HEK293 (cell line): ENCODE data around the gene B3GNT8.
A peak's percentile ranks its signal among the peaks of the same experiment; 100 is the strongest.

ENCODE experiments used
- CTCF ChIA-PET: fragments of 350-600 bp; formaldehyde crosslinking; extraction: SDS; loops from one replicate; lab custom pipeline; 2021; ENCODE audit warnings: antibody characterized with exemption; lab: Yijun Ruan, JAX
- POLR2A ChIA-PET: fragments of 300-600 bp; formaldehyde crosslinking; extraction: SDS; loops from one replicate; lab custom pipeline; 2020; ENCODE audit warnings: antibody characterized with exemption, inconsistent platforms; lab: Yijun Ruan, JAX
- H3K27ac ChIP-seq: fragments of 200-500 bp; sonication (Bioruptor generic); 2 replicates; pipeline ENCODE4 v1.5.1; 2014; ENCODE audit warnings: low read depth, low read length, control low read depth, inconsistent platforms; ENCODE audit errors: extremely low read depth
- H3K36me3 ChIP-seq, 2 experiments: fragments of 200-500 bp in 1 of 2; sonication (Bioruptor generic) in 1 of 2; 1 replicate in 1 of 2; 2 replicates in 1 of 2; pipeline ENCODE4 v1.5.1; 2014 to 2017; ENCODE audit warnings: inconsistent platforms in 2 of 2, low read length in 2 of 2; ENCODE audit not compliant: control insufficient read depth in 2 of 2, insufficient read depth in 1 of 2
- H3K4me1 ChIP-seq: fragments of 200-500 bp; sonication (Bioruptor generic); 2 replicates; pipeline ENCODE4 v1.5.1; 2014; ENCODE audit warnings: mild to moderate bottlenecking, low read length, inconsistent platforms; ENCODE audit not compliant: control insufficient read depth, insufficient read depth
- H3K4me3 ChIP-seq: 2 replicates; pipeline ENCODE4 v1.5.1; 2011; ENCODE audit warnings: low read depth, mild to moderate bottlenecking, control low read depth, low read length, moderate library complexity
- H3K9me3 ChIP-seq: fragments of 200-500 bp; sonication (Bioruptor generic); 2 replicates; pipeline ENCODE4 v1.5.1; 2014; ENCODE audit warnings: low read depth, low read length, inconsistent platforms; ENCODE audit not compliant: control insufficient read depth, insufficient read depth
- EGR2 ChIP-seq: fragments of 450-650 bp; formaldehyde crosslinking; IDR thresholded peaks from 2 replicates; pipeline ENCODE4 v1.5.1; 2016; ENCODE audit warnings: low read depth, missing biosample characterization, missing genetic modification characterization
- KLF8 ChIP-seq: fragments of 450-650 bp; formaldehyde crosslinking; IDR thresholded peaks from 2 replicates; pipeline ENCODE4 v1.5.1; 2016; ENCODE audit warnings: missing biosample characterization, missing genetic modification characterization
- PRDM2 ChIP-seq: fragments of 450-650 bp; formaldehyde crosslinking; IDR thresholded peaks from 2 replicates; pipeline ENCODE4 v1.5.1; 2016; ENCODE audit warnings: missing biosample characterization, missing genetic modification characterization, borderline replicate concordance
- ZBTB11 ChIP-seq: fragments of 450-650 bp; formaldehyde crosslinking; conservative IDR thresholded peaks from 2 replicates; pipeline ENCODE4 v1.5.1; 2016; ENCODE audit warnings: low read depth, missing biosample characterization, missing genetic modification characterization
- ZNF121 ChIP-seq: fragments of 450-650 bp; formaldehyde crosslinking; IDR thresholded peaks from 2 replicates; pipeline ENCODE4 v1.5.1; 2016; ENCODE audit warnings: missing biosample characterization, missing genetic modification characterization
- ZNF184 ChIP-seq: fragments of 450-650 bp; IDR thresholded peaks from 2 replicates; pipeline ENCODE4 v1.5.1; 2018; ENCODE audit warnings: missing biosample characterization, mild to moderate bottlenecking, missing genetic modification characterization
- ZNF2 ChIP-seq: fragments of 450-650 bp; formaldehyde crosslinking; IDR thresholded peaks from 2 replicates; pipeline ENCODE4 v1.5.1; 2016; ENCODE audit warnings: missing biosample characterization, missing genetic modification characterization
- ZNF211 ChIP-seq: fragments of 450-650 bp; formaldehyde crosslinking; IDR thresholded peaks from 2 replicates; pipeline ENCODE4 v1.5.1; 2016; ENCODE audit warnings: low read depth, missing biosample characterization, missing genetic modification characterization
- ZNF239 ChIP-seq: fragments of 450-650 bp; formaldehyde crosslinking; IDR thresholded peaks from 2 replicates; pipeline ENCODE4 v1.5.1; 2016; ENCODE audit warnings: missing biosample characterization, missing genetic modification characterization
- ZNF341 ChIP-seq: fragments of 450-650 bp; formaldehyde crosslinking; IDR thresholded peaks from 2 replicates; pipeline ENCODE4; 2016; ENCODE audit warnings: low read depth, missing biosample characterization, missing genetic modification characterization
- ZNF426 ChIP-seq: fragments of 450-650 bp; formaldehyde crosslinking; IDR thresholded peaks from 2 replicates; pipeline ENCODE4 v1.5.1; 2017; ENCODE audit warnings: missing biosample characterization, missing genetic modification characterization, mild to moderate bottlenecking, inconsistent platforms, moderate library complexity
- ZNF558 ChIP-seq: fragments of 450-650 bp; formaldehyde crosslinking; IDR thresholded peaks from 2 replicates; pipeline ENCODE4 v1.5.1; 2016; ENCODE audit warnings: missing biosample characterization, missing genetic modification characterization
- ZNF629 ChIP-seq: fragments of 450-650 bp; formaldehyde crosslinking; IDR thresholded peaks from 2 replicates; pipeline ENCODE4 v1.5.1; 2017; ENCODE audit warnings: missing biosample characterization, missing genetic modification characterization
- ZNF704 ChIP-seq: fragments of 450-650 bp; formaldehyde crosslinking; IDR thresholded peaks from 2 replicates; pipeline ENCODE4 v1.5.1; 2016; ENCODE audit warnings: missing biosample characterization, missing genetic modification characterization
- ZNF776 ChIP-seq: fragments of 450-650 bp; formaldehyde crosslinking; IDR thresholded peaks from 2 replicates; pipeline ENCODE4 v1.5.0; 2017; ENCODE audit warnings: missing biosample characterization, missing genetic modification characterization, borderline replicate concordance

Gene B3GNT8

GRCh38 chr19:41386442-41386841 lies 40.7 kb downstream of the B3GNT8 start (continued):
- TF ChIP-seq PRDM2 (tag by site-specific recombination), result no peak
- peak; percentile 82 for TF ChIP-seq EGR2 (tag by site-specific recombination)
- TF ChIP-seq, all 188 proteins: peak for 3

- H3K4me3 ChIP-seq, result no peak overlapping the region
- ChIA-PET CTCF (no interaction called here), POLR2A (interaction anchor here (1.1 kb wide), 2 partner anchors 25 to 33 kb away, joined by 3 read pairs; no protein-coding TSS in a partner anchor)
- H3K36me3 ChIP-seq, result peaks cover 6 to 24% of the 10 kb centered on the region in 2 experiments; a peak in 2 of 3 replicates
- H3K9me3 ChIP-seq, result no peaks in the 10 kb centered on the region
- no peak for TF ChIP-seq ZNF704 (tag by site-specific recombination)
- TF ChIP-seq ZNF558 (tag by site-specific recombination), result no peak
- TF ChIP-seq ZNF776 (tag by site-specific recombination), result no peak
- no peak for TF ChIP-seq ZBTB11 (tag by site-specific recombination)
- no peak for TF ChIP-seq ZNF341 (tag by site-specific recombination)
- TF ChIP-seq ZNF121, result no peak
- TF ChIP-seq KLF8 (tag by site-specific recombination), result no peak
- no peak for TF ChIP-seq ZNF211 (tag by site-specific recombination)
- no peak for TF ChIP-seq ZNF629
- TF ChIP-seq ZNF184 (tag by site-specific recombination), result no peak
- TF ChIP-seq ZNF426 (tag by site-specific recombination), result no peak
- no peak for TF ChIP-seq ZNF239 (tag by site-specific recombination)
- TF ChIP-seq ZNF2 (tag by site-specific recombination), result no peak
- no peaks in the 10 kb centered on the region for H3K4me1 ChIP-seq
- H3K27ac ChIP-seq, result no peak overlapping the region
Observed at GRCh38 chr19:41384351-41384750, 42.8 kb downstream of the B3GNT8 start.
